Gastroesophageal sphincter (tissue), 4 donors: ENCODE data around the gene WDFY3. TPM values are rescaled to one million over a fixed set of nuclear protein-coding genes. Genes with fewer than 3 reads are reported as not detected.
"Not testable (repeated sequence)": the region's sequence is repeated elsewhere in the genome, so short reads cannot be mapped to it uniquely, and the experiment has no call there.

Experiments used
- ATAC-seq: fragments of 150-250 bp; one replicate; pipeline ENCODE4 v1.9.1; 2016; ENCODE audit warnings: mild to moderate bottlenecking, moderate library complexity
- H3K27ac ChIP-seq, 4 donors: fragments of 200-600 bp; sonication (generic) in 3 of 4; 1 replicate in 3 of 4; 2 replicates in 1 of 4; pipeline ENCODE4 v1.5.1; 2016 to 2019
- H3K27me3 ChIP-seq: fragments of 200-600 bp; sonication (generic); one replicate; pipeline ENCODE4 v1.5.1; 2019
- H3K36me3 ChIP-seq, 2 donors: fragments of 200-600 bp; sonication (generic); one replicate each; pipeline ENCODE4 v1.5.1; 2019; ENCODE audit warnings: control low read depth in 1 of 2
- H3K4me1 ChIP-seq, 3 donors: fragments of 200-600 bp; sonication (generic); 1 replicate in 2 of 3; 2 replicates in 1 of 3; pipeline ENCODE4 v1.5.1; 2016 to 2019; ENCODE audit warnings: control low read depth in 2 of 3
- H3K4me3 ChIP-seq, 2 donors: fragments of 200-600 bp; sonication (generic); one replicate each; pipeline ENCODE4 v1.5.1; 2019; ENCODE audit warnings: mild to moderate bottlenecking in 1 of 2, moderate library complexity in 1 of 2
- H3K9me3 ChIP-seq, 3 donors: fragments of 200-600 bp; sonication (generic); one replicate each; pipeline ENCODE4 v1.5.1; 2017 to 2019; ENCODE audit warnings: control low read depth in 2 of 3
- EP300 ChIP-seq: sonication (generic); formaldehyde crosslinking; IDR thresholded peaks from one replicate; pipeline ENCODE4 v1.6.1; 2017; ENCODE audit warnings: antibody characterized with exemption, mild to moderate bottlenecking
- POLR2A ChIP-seq, 2 donors: fragments of 450-650 bp; IDR thresholded peaks; one replicate each; pipeline ENCODE4 v1.6.1; 2017; ENCODE audit warnings: antibody characterized with exemption in 2 of 2, mild to moderate bottlenecking in 2 of 2, moderate library complexity in 1 of 2
- POLR2AphosphoS5 ChIP-seq: sonication (generic); formaldehyde crosslinking; IDR thresholded peaks from one replicate; pipeline ENCODE4 v1.6.1; 2017; ENCODE audit warnings: antibody characterized with exemption
- WGBS, 2 donors: methylation state at CpG; one replicate each; pipeline ENCODE4 v1.1.5; 2018; ENCODE audit warnings: low coverage in 1 of 2; 5-methylcytosine and 5-hydroxymethylcytosine counted together
- total RNA-seq, 4 donors: library from RNA; depleted of rRNA; stranded (reverse); fragments of >200 nt; gene quantifications; one replicate each; pipeline ENCODE4 v1.1.0, GENCODE V29; 2016
- TF ChIP-seq, protein P1 (sequence below), 4 experiments: fragments of 200-600 bp in 2 of 4; fragments of 450-650 bp in 2 of 4; sonication (generic) in 1 of 4; IDR thresholded peaks; one replicate each; pipeline ENCODE4 v1.5.1; 2017 to 2019; ENCODE audit warnings: antibody characterized with exemption in 4 of 4, mild to moderate bottlenecking in 2 of 4, moderate library complexity in 2 of 4

WDFY3 gene
- total RNA-seq, 4 donors from 2014 or later = 76.7 to 140 (median 90.1) TPM

DNA sequence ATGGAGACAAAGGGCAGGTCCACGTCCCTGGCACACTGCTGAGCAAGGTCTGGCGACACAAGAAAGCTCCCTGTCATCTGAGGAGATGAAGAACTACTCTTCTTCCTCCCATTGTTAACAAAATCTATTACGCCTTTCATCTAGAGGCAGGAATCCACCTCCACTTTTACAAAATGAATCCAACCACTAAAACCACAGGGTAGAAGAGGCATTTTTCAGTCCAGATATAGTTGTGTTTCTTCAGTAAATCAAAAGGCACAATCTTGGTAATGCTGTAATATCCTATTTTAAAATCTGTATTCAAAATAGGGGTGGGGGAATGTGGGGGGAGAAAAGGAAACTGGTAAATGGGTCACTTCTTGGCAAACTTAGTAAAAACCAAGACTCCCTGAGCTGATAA is 282.1 kb downstream of the WDFY3 start:
- no peak for ATAC-seq
- H3K27me3 ChIP-seq = no peaks in the 10 kb centered on the region
- 33 to 93% methylated on average over 1 to 2 of the region's 3 CpGs for WGBS, 2 donors
- no peak overlapping the region for H3K4me3 ChIP-seq
- H3K36me3 ChIP-seq = peaks cover 0 to 98% of the 10 kb centered on the region in 2 donors
- no peak overlapping the region for H3K27ac ChIP-seq
- no peaks in the 10 kb centered on the region for H3K9me3 ChIP-seq
- H3K4me1 ChIP-seq = peaks cover 0 to 15% (median 0%) of the 10 kb centered on the region in 3 donors
- TF ChIP-seq POLR2A (IDR thresholded peaks at IDR 0.05) (no peak), EP300 (no peak), POLR2AphosphoS5 (no peak)
- TF ChIP-seq, protein P1, sequence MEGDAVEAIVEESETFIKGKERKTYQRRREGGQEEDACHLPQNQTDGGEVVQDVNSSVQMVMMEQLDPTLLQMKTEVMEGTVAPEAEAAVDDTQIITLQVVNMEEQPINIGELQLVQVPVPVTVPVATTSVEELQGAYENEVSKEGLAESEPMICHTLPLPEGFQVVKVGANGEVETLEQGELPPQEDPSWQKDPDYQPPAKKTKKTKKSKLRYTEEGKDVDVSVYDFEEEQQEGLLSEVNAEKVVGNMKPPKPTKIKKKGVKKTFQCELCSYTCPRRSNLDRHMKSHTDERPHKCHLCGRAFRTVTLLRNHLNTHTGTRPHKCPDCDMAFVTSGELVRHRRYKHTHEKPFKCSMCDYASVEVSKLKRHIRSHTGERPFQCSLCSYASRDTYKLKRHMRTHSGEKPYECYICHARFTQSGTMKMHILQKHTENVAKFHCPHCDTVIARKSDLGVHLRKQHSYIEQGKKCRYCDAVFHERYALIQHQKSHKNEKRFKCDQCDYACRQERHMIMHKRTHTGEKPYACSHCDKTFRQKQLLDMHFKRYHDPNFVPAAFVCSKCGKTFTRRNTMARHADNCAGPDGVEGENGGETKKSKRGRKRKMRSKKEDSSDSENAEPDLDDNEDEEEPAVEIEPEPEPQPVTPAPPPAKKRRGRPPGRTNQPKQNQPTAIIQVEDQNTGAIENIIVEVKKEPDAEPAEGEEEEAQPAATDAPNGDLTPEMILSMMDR (IDR thresholded peaks at IDR 0.05) = no peak

GRCh38 chr4:84683064-84683850 is 283.2 kb downstream of the WDFY3 start:
- Histone ChIP-seq H3K4me1 (peaks cover 0 to 15% (median 0%) of the 10 kb centered on the region in 3 donors), H3K36me3 (peaks cover 0 to 99% of the 10 kb centered on the region in 2 donors), H3K4me3 (no peak overlapping the region), H3K9me3 (no peaks in the 10 kb centered on the region), H3K27me3 (no peaks in the 10 kb centered on the region), H3K27ac (peak overlapping the region in 2 of 4 donors; percentile 22 to 24)
- no peak for TF ChIP-seq EP300
- WGBS, 2 donors = 62 to 70% methylated on average over 4 to 5 of the region's 7 CpGs
- ATAC-seq = peak; percentile 32

DNA sequence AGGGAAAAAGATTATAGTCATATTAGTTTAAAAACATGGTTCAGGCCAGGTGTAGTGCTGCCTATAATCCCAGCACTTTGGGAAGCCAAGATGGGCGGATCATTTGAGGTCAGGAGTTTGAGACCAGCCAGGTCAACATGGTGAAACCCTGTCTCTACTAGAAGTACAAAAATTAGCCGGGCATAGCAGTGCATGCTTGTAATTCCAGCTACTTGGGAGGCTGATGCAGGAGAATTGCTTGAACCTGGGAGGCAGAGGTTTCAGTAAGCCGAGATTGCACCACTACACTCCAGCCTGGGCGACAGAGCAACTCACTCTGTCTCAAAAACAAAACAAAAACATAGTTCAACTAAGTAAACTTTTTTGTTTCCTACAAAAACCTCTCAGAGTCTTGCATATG is 283.8 kb downstream of the WDFY3 start:
- H3K4me1 ChIP-seq = peaks cover 0 to 15% (median 0%) of the 10 kb centered on the region in 3 donors
- not testable (repeated sequence) for H3K27me3 ChIP-seq, H3K9me3 ChIP-seq, ATAC-seq, H3K4me3 ChIP-seq
- H3K27ac ChIP-seq = peak overlapping the region in 2 of 4 donors; percentile 15 to 24
- H3K36me3 ChIP-seq = peaks cover 0 to 99% of the 10 kb centered on the region in 2 donors
- 68 to 90% methylated on average over 2 to 4 of the region's 4 CpGs for WGBS, 2 donors

DNA sequence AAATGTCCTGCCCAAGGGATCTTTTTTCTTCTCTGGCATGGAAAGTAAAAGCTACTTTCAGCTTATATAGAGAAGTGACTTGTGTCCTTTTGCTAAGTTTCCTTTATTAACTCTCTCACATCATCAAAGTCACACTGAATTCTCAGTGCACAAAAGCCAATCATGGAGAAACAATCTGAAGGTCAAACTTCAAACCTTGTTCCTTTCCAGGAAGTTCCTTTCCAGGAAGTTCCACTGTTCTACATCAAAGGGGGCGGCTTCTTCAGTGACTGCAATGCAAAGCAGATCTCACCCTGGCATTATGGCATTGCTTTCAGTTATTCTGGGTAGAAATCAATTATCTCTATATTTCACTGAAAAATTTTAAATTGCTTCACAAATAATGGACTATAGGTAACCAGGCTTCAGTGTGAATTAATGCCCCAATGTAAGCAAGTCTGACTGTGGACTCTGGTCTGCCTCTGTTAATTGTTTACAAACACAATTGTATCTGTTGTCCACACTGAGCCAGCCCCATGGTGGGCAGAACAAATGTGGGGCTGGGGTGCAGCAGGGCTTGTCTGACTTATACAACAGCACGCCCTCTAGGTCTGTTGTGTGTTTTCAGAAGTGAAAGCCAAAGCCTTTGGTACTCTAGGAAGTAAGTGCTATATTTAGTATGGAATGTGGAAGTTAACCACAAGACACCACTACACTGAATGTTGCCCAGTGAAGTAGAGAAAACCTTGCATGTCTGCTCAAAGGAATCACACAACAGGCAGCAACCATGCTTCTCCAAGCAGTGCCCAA is 284.8 kb downstream of the WDFY3 start:
- H3K36me3 ChIP-seq = peaks cover 0 to 99% of the 10 kb centered on the region in 2 donors
- 60 to 80% methylated on average over 1 to 2 of the region's 2 CpGs for WGBS, 2 donors
- peak; percentile 11 for ATAC-seq
- no peak overlapping the region for H3K4me3 ChIP-seq
- H3K27ac ChIP-seq = peak overlapping the region in 1 of 4 donors; percentile 18
- TF ChIP-seq, protein P1 (IDR thresholded peaks at IDR 0.05) = no peak
- TF ChIP-seq EP300 = no peak
- TF ChIP-seq POLR2A (IDR thresholded peaks at IDR 0.05) = no peak
- TF ChIP-seq POLR2AphosphoS5 = no peak
- no peaks in the 10 kb centered on the region for H3K27me3 ChIP-seq
- H3K9me3 ChIP-seq = no peaks in the 10 kb centered on the region
- H3K4me1 ChIP-seq = peaks cover 0 to 15% (median 0%) of the 10 kb centered on the region in 3 donors

- no peak for ATAC-seq
- Histone ChIP-seq H3K4me1 (peaks cover 0 to 15% (median 0%) of the 10 kb centered on the region in 3 donors), H3K9me3 (no peaks in the 10 kb centered on the region), H3K36me3 (peaks cover 0 to 99% of the 10 kb centered on the region in 2 donors), H3K27ac (no peak overlapping the region), H3K4me3 (no peak overlapping the region), H3K27me3 (no peaks in the 10 kb centered on the region)
- TF ChIP-seq POLR2A (IDR thresholded peaks at IDR 0.05) = no peak
- TF ChIP-seq, protein P1 (IDR thresholded peaks at IDR 0.05) = no peak
- no peak for TF ChIP-seq EP300
- no peak for TF ChIP-seq POLR2AphosphoS5
- 95 to 97% methylated on average over 4 of the region's 4 CpGs for WGBS, 2 donors
Observed at GRCh38 chr4:84680956-84681355, 285.5 kb downstream of the WDFY3 start.
